Stimulated activated CD8-positive, alpha-beta memory T cell treated with anti-CD3 and anti-CD28 coated beads, Interleukin-4, amount 100 ng/mL, for 48 hours (primary cell): ENCODE measurements around the gene CDKAL1.
"Not testable (repeated sequence)": the region's sequence is repeated elsewhere in the genome, so short reads cannot be mapped to it uniquely, and the experiment has no call there.

Experiments
- DNase-seq: peaks from one replicate; pipeline ENCODE4 v3.0.0-alpha.2; 2020

The CDKAL1 gene

GRCh38 chr6:20751293-20751935 lies 217.2 kb downstream of the CDKAL1 start:
- DNase-seq = no peak

GRCh38 chr6:20755631-20756030 lies 221.4 kb downstream of the CDKAL1 start:
- DNase-seq = no peak

GRCh38 chr6:20756584-20757147 lies 222.4 kb downstream of the CDKAL1 start:
- not testable (repeated sequence) for DNase-seq

GRCh38 chr6:20757761-20758160 lies 223.5 kb downstream of the CDKAL1 start:
- DNase-seq = no peak

- DNase-seq = no peak
Observed at GRCh38 chr6:20763296-20763695, 229.0 kb downstream of the CDKAL1 start.

- no peak for DNase-seq
Observed at GRCh38 chr6:20769631-20770030, 235.4 kb downstream of the CDKAL1 start.

- no peak for DNase-seq
Observed at GRCh38 chr6:20770773-20771172, 236.5 kb downstream of the CDKAL1 start.

- no peak for DNase-seq
Observed at GRCh38 chr6:20771409-20771808, 237.2 kb downstream of the CDKAL1 start.

GRCh38 chr6:20773822-20774221 lies 239.6 kb downstream of the CDKAL1 start:
- no peak for DNase-seq

- no peak for DNase-seq
Observed at GRCh38 chr6:20775981-20776380, 241.7 kb downstream of the CDKAL1 start.

- no peak for DNase-seq
Observed at GRCh38 chr6:20777801-20778200, 243.5 kb downstream of the CDKAL1 start.

- no peak for DNase-seq
Observed at GRCh38 chr6:20778459-20778858, 244.2 kb downstream of the CDKAL1 start.

- no peak for DNase-seq
Observed at GRCh38 chr6:20778912-20779311, 244.7 kb downstream of the CDKAL1 start.

GRCh38 chr6:20789162-20789561 lies 254.9 kb downstream of the CDKAL1 start:
- DNase-seq = no peak

- no peak for DNase-seq
Observed at GRCh38 chr6:20790032-20790791, 256.0 kb downstream of the CDKAL1 start.

GRCh38 chr6:20791074-20791473 lies 256.8 kb downstream of the CDKAL1 start:
- DNase-seq = no peak

GRCh38 chr6:20791944-20792343 lies 257.7 kb downstream of the CDKAL1 start:
- no peak for DNase-seq

GRCh38 chr6:20793174-20793573 lies 258.9 kb downstream of the CDKAL1 start:
- DNase-seq = no peak

GRCh38 chr6:20797597-20797996 lies 263.3 kb downstream of the CDKAL1 start:
- no peak for DNase-seq

- no peak for DNase-seq
Observed at GRCh38 chr6:20800229-20800628, 266.0 kb downstream of the CDKAL1 start.

GRCh38 chr6:20800653-20801052 lies 266.4 kb downstream of the CDKAL1 start:
- DNase-seq = no peak

GRCh38 chr6:20801595-20801994 lies 267.3 kb downstream of the CDKAL1 start:
- no peak for DNase-seq

- no peak for DNase-seq
Observed at GRCh38 chr6:20802596-20802995, 268.3 kb downstream of the CDKAL1 start.

GRCh38 chr6:20805021-20805420 lies 270.8 kb downstream of the CDKAL1 start:
- DNase-seq = no peak
